Panc1 (cell line): Measurements from ENCODE around the gene ACVR1B. TPM values are rescaled to one million over a fixed set of nuclear protein-coding genes. Genes with fewer than 3 reads are reported as not detected.
A peak's percentile ranks its signal among the peaks of the same experiment; 100 is the strongest.

Source experiments
- ATAC-seq: fragments of 200-7000 bp; cut with Tn5 transposase; 2 replicates; pipeline ENCODE4 v1.9.1; 2020; ENCODE audit warnings: mild to moderate bottlenecking, moderate library complexity
- BruUV-seq: library from RNA; stranded (reverse); fragments of 400-500 nt; replicated peaks from 2 replicates; lab custom pipeline; 2021; lab: Mats Ljungman, UMichigan
- CTCF ChIA-PET: fragments of 300-600 bp; sonication (Branson Sonifier 250); formaldehyde crosslinking; loops from one replicate; lab custom pipeline; 2022; ENCODE audit warnings: antibody characterized with exemption; lab: Charles Lee
- POLR2A ChIA-PET: fragments of 300-600 bp; sonication (Branson Sonifier 250); formaldehyde crosslinking; loops from one replicate; lab custom pipeline; 2022; ENCODE audit warnings: antibody characterized with exemption; lab: Charles Lee
- DNase-seq: peaks from one replicate; pipeline ENCODE4 v3.0.0-alpha.2; 2010; ENCODE audit warnings: low read depth, low spot score
- H3K27ac ChIP-seq: 2 replicates; pipeline ENCODE4 v1.5.1; 2011; ENCODE audit warnings: mild to moderate bottlenecking, low read length, inconsistent platforms
- H3K27me3 ChIP-seq: fragments of 200-500 bp; sonication (Bioruptor generic); 2 replicates; pipeline ENCODE4 v1.6.0; 2014; ENCODE audit warnings: low read length, inconsistent platforms; ENCODE audit not compliant: control insufficient read depth, insufficient read depth
- H3K36me3 ChIP-seq: fragments of 200-500 bp; sonication (Bioruptor generic); 2 replicates; pipeline ENCODE4 v1.5.1; 2014; ENCODE audit warnings: inconsistent platforms, mild to moderate bottlenecking, low read length, moderate library complexity; ENCODE audit not compliant: control insufficient read depth, insufficient read depth
- H3K4me1 ChIP-seq: 2 replicates; pipeline ENCODE4 v1.5.1; 2011; ENCODE audit warnings: inconsistent platforms, mild to moderate bottlenecking, low read length, moderate library complexity; ENCODE audit not compliant: control insufficient read depth, insufficient read depth
- H3K4me3 ChIP-seq, 2 experiments: 2 replicates each; pipeline ENCODE4 v1.5.1; 2011 to 2012; ENCODE audit warnings: low read depth in 2 of 2, low read length in 2 of 2, mild to moderate bottlenecking in 2 of 2, inconsistent platforms in 1 of 2, moderate library complexity in 1 of 2
- H3K9me3 ChIP-seq: fragments of 200-500 bp; sonication (Bioruptor generic); 2 replicates; pipeline ENCODE4 v1.5.1; 2014; ENCODE audit warnings: low read depth, mild to moderate bottlenecking, inconsistent platforms, low read length, moderate library complexity; ENCODE audit not compliant: control insufficient read depth, insufficient read depth
- POLR2AphosphoS5 ChIP-seq: IDR thresholded peaks from 2 replicates; pipeline ENCODE4 v1.6.1; 2012; ENCODE audit warnings: mild to moderate bottlenecking, low read depth, low read length, moderate library complexity
- SIN3A ChIP-seq: IDR thresholded peaks from 2 replicates; pipeline ENCODE4 v1.6.1; 2012; ENCODE audit warnings: low read depth, mild to moderate bottlenecking, low read length, moderate library complexity, borderline replicate concordance; ENCODE audit not compliant: insufficient read depth
- TCF7L2 ChIP-seq: IDR thresholded peaks from 2 replicates; pipeline ENCODE4 v1.6.1; 2011; ENCODE audit warnings: mild to moderate bottlenecking, low read depth, low read length, inconsistent platforms
- in situ Hi-C: cut with HindIII; loops from 2 replicates; pipeline ENCODE4 v1.10.0; 2016; ENCODE audit warnings: low sequenced_read_pairs, low pct_unique_long_range_greater_than_20kb
- intact Hi-C: fragments of 100-400 bp; cut with micrococcal nuclease; formaldehyde crosslinking; loops from one replicate; pipeline ENCODE4 v1.10.0; 2022; ENCODE audit not compliant: unreplicated experiment
- total RNA-seq: library from RNA; stranded (reverse); gene quantifications from one replicate; pipeline ENCODE4 v1.2.1, GENCODE V29; 2021; ENCODE audit not compliant: unreplicated experiment
- TF ChIP-seq, protein P1 (sequence below): fragments of 450-650 bp; IDR thresholded peaks from 2 replicates; pipeline ENCODE4 v1.5.1; 2017; ENCODE audit warnings: mild to moderate bottlenecking
- TF ChIP-seq, protein P2 (sequence below), 2 experiments: IDR thresholded peaks; 2 replicates each; pipeline ENCODE4 v1.6.1; 2011 to 2012; ENCODE audit warnings: low read depth in 2 of 2, control low read depth in 1 of 2, low read length in 1 of 2, mild to moderate bottlenecking in 1 of 2, moderate library complexity in 1 of 2; ENCODE audit not compliant: insufficient read depth in 1 of 2

ACVR1B gene
- total RNA-seq, 1 experiment from 2014 or later, result 23.0 TPM

DNA sequence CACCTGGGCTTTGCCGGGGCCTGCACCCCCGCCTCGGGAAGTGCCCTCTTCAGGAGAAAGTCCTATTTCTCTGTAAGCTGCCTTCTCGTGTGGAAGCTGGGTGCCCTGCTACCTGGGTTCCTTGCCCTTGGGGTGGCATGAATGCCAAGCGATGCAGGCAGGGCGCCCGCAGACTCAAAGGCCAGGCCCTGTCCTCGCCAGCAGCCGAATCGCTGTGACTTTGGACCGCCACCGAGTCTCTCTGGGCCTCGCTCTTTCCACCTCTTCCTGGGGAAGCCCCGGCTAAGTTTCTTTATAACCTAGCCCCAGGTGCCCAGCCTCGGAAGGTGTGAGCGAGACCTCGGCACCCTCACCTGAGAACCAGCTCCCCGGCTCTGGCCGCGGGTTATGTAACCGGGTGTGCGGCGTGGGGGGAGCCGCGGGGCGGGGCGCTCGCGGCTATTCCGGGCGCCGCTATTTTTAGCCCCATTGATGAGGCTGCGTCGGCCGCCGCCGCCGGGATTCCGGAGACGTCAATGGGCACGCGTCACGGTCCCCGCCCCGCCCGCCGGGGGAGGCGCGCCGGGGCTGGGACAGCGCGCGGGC is 85.2 kb downstream of the ACVR1B start:
- Histone ChIP-seq H3K4me1 (0 out of 2 replicates have a peak, but pooled peaks cover 5% of the 10 kb centered on the region), H3K36me3 (no peaks in the 10 kb centered on the region), H3K9me3 (no peaks in the 10 kb centered on the region), H3K4me3 (peak overlapping the region; percentile 44 to 54), H3K27ac (no peak overlapping the region), H3K27me3 (0 out of 2 replicates have a peak, but pooled peaks cover 2% of the 10 kb centered on the region)
- CTCF ChIA-PET, result no interaction called here
- ATAC-seq (peak; percentile 58), DNase-seq (no peak)
- in situ Hi-C loops (no loop called here), intact Hi-C loops (no loop called here)
- POLR2A ChIA-PET, result no interaction called here
- TF ChIP-seq TCF7L2 (0 out of 2 replicates have a peak, but pooled peaks have one; percentile 10), POLR2AphosphoS5 (no peak), SIN3A (no peak)
- no TSS peak for BruUV-seq

DNA sequence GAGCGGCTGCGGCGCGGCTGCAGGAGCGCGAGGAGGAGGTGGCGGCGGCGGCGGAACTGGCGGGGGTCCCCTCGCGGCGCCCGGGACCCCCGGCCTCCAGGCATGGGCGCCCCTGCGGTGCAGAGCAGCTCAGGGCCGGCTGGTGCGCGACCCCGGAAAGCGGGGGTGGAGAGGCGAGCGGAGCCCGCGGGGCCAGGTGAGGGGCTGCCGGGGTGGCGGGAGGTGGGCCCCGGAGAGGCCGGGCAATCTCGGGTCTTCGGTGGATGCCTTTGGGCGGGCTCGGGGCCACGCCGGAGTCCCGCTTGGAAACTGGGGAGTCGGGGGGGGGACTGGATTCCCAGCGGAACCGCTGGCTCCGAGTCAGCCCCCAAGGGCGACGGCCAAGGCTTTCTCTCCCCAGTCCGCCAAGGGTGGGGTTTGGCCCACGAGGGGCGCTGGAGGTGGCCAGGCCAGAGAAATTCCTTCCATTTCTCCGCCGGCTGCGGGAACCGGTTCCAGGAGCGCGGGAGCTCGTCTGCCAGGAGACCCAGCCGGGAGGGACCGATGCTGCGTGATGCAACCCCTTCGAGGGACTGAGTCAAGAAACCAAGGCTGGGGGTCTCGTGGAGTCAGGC is 85.9 kb downstream of the ACVR1B start:
- POLR2A ChIA-PET, result interaction anchor here (0.6 kb wide), 2 partner anchors 33 to 210 kb away, joined by 3 to 10 read pairs; partner anchors contain the start of gene ATG101
- Histone ChIP-seq H3K36me3 (no peaks in the 10 kb centered on the region), H3K9me3 (no peaks in the 10 kb centered on the region), H3K27me3 (0 out of 2 replicates have a peak, but pooled peaks cover 2% of the 10 kb centered on the region), H3K27ac (no peak overlapping the region), H3K4me3 (peak overlapping the region; percentile 44 to 47), H3K4me1 (0 out of 2 replicates have a peak, but pooled peaks cover 5% of the 10 kb centered on the region)
- in situ Hi-C loops, result no loop called here
- ATAC-seq, result no peak
- no TSS peak for BruUV-seq
- CTCF ChIA-PET, result interaction anchor here (0.7 kb wide), 1 partner anchor 12 kb away, joined by 3 read pairs; no protein-coding TSS in a partner anchor
- TF ChIP-seq, protein P1, sequence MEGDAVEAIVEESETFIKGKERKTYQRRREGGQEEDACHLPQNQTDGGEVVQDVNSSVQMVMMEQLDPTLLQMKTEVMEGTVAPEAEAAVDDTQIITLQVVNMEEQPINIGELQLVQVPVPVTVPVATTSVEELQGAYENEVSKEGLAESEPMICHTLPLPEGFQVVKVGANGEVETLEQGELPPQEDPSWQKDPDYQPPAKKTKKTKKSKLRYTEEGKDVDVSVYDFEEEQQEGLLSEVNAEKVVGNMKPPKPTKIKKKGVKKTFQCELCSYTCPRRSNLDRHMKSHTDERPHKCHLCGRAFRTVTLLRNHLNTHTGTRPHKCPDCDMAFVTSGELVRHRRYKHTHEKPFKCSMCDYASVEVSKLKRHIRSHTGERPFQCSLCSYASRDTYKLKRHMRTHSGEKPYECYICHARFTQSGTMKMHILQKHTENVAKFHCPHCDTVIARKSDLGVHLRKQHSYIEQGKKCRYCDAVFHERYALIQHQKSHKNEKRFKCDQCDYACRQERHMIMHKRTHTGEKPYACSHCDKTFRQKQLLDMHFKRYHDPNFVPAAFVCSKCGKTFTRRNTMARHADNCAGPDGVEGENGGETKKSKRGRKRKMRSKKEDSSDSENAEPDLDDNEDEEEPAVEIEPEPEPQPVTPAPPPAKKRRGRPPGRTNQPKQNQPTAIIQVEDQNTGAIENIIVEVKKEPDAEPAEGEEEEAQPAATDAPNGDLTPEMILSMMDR, result no peak
- no peak for TF ChIP-seq SIN3A
- no peak for TF ChIP-seq POLR2AphosphoS5
- TF ChIP-seq, protein P2, sequence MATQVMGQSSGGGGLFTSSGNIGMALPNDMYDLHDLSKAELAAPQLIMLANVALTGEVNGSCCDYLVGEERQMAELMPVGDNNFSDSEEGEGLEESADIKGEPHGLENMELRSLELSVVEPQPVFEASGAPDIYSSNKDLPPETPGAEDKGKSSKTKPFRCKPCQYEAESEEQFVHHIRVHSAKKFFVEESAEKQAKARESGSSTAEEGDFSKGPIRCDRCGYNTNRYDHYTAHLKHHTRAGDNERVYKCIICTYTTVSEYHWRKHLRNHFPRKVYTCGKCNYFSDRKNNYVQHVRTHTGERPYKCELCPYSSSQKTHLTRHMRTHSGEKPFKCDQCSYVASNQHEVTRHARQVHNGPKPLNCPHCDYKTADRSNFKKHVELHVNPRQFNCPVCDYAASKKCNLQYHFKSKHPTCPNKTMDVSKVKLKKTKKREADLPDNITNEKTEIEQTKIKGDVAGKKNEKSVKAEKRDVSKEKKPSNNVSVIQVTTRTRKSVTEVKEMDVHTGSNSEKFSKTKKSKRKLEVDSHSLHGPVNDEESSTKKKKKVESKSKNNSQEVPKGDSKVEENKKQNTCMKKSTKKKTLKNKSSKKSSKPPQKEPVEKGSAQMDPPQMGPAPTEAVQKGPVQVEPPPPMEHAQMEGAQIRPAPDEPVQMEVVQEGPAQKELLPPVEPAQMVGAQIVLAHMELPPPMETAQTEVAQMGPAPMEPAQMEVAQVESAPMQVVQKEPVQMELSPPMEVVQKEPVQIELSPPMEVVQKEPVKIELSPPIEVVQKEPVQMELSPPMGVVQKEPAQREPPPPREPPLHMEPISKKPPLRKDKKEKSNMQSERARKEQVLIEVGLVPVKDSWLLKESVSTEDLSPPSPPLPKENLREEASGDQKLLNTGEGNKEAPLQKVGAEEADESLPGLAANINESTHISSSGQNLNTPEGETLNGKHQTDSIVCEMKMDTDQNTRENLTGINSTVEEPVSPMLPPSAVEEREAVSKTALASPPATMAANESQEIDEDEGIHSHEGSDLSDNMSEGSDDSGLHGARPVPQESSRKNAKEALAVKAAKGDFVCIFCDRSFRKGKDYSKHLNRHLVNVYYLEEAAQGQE (IDR thresholded peaks at IDR 0.05; ENCODE audit: insufficient read depth in 1 of 2, low read depth in 2 of 2, low read length in 1 of 2), result no peak
- TF ChIP-seq TCF7L2, result no peak
- intact Hi-C loops, result no loop called here
- DNase-seq, result no peak
